Occipital lobe (tissue), 2 donors: ENCODE data around the gene HDAC5. TPM values are rescaled to one million over a fixed set of nuclear protein-coding genes. Genes with fewer than 3 reads are reported as not detected.
"Not testable (repeated sequence)": the region's sequence is repeated elsewhere in the genome, so short reads cannot be mapped to it uniquely, and the experiment has no call there.

Experiments
- DNase-seq: peaks from one replicate; lab custom pipeline; 2025; lab: John Stamatoyannopoulos, UW
- total RNA-seq: library from RNA; depleted of rRNA; stranded (reverse); fragments of >200 nt; gene quantifications from one replicate; pipeline ENCODE4 v1.2.3, GENCODE V29; 2014

Gene HDAC5
- 101 TPM for total RNA-seq

GRCh38 chr17:44123356-44124117 is at the start of gene HDAC5:
TSS of gene HDAC5 (minus strand) at chr17:44123641. CDS start at chr17:44117515, 6,126 bp downstream.
- DNase-seq, result peak; percentile 98

DNA sequence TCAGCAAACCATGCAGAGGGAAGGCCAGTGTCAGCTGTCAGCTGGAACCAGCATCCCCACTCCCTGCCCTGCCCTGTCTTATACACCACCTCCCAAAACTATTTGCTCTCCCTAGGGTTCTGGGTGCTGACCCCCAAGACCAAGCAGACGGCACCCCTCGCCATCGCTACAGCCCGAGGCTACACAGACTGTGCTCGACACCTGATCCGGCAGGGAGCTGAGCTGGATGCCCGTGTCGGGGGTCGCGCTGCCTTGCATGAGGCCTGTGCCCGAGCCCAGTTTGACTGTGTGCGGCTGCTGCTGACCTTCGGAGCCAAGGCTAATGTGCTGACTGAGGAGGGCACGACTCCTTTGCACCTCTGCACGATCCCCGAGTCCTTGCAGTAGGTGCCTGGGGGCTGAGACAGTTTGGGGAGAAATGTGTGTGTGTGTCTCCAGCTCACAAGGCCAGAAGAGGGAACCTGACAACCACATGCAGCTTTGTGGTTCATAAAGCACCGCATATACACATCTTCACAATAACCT is 48.6 kb upstream of the HDAC5 start:
- no peak for DNase-seq

DNA sequence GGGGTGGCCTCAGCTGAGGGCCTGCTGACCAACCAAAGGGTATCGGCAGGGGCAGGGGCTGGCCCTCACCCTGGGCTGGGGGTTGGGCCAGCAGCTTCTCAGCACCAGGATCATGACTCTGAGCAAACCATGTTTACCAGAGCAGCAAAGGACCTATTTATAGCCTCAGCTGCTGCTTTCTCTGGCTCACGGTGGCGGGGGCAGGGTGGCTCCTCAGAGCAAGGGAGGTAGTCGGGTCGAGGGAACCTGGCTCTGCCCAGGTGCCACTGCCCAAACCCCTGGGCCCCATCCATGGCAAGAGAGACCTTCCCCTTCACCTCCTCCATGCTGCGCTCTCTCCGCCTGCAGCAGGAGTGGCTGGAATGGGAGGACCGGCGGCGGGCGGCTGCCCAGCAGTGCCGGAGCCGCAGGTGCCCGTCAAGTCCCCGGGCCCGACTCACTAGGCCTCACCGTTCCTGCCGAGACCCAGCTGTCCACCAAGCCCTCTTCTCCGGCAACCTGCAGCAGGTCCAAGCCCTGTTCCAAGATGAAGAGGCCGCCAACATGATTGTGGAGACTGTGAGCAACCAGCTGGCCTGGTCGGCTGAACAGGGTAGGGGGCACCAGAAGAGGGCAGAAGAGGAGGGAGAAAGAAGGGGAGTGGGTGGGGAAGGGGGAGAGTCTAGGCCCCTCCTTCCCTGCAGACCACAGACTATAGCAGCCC is 47.2 kb upstream of the HDAC5 start, which contains the start of gene ASB16:
ASB16 (plus strand) TSS at position 206 of the 703 bp plus-strand sequence; CDS start at position 292, 86 bp downstream.
- DNase-seq, result no peak

DNA sequence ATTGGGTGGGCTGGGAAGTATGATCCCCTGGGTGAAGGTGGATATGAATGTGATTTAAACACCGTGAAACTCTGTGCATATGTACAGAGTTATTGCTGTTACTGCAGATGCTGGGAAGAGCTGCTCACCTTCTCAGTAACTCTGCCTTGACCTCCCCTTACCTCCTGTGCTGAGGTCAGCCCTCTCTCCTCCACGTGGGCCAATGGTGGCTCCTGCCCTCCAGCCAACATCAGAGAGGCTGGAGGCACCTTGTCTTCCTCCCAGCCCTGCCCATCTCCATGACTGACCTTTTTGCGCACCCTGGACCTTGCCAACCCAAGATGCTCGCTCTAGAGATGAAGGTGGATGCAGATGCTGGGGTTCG is 46.7 kb upstream of the HDAC5 start:
- DNase-seq, result no peak

DNA sequence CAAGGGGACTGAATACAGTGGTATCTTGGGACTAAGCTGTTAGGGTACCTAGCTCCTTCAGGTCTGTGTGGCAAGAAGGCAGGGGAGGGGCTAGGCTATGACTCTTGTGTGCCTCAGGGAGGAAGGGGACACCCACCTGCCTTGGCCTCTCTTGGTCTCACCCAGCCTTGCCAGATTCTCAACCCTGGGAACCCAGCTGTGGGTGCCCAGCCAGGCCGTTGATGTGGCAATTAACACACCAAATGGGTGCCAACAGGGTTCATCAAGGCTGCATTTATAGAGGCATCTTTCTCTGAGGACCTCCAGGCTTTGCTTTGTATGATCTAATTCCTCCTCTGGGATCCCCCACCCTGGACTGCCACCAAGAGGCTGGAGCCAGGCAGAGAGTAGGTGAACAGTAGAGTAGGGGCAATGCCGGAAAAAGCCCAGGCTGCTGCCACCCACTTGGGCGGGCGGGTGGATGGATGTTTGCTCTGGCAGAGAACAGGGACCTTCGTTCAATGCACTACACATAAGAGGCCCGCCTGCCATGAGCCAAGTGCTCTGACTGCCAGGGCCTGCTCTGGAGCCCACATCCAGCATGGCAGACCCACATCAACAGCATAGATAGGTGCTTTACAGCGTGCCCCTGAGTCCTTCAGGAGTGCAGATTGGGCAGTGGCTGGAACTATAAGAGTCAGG is 43.9 kb upstream of the HDAC5 start:
- DNase-seq, result no peak

GRCh38 chr17:44164476-44164875 is 41.0 kb upstream of the HDAC5 start:
- DNase-seq, result no peak

DNA sequence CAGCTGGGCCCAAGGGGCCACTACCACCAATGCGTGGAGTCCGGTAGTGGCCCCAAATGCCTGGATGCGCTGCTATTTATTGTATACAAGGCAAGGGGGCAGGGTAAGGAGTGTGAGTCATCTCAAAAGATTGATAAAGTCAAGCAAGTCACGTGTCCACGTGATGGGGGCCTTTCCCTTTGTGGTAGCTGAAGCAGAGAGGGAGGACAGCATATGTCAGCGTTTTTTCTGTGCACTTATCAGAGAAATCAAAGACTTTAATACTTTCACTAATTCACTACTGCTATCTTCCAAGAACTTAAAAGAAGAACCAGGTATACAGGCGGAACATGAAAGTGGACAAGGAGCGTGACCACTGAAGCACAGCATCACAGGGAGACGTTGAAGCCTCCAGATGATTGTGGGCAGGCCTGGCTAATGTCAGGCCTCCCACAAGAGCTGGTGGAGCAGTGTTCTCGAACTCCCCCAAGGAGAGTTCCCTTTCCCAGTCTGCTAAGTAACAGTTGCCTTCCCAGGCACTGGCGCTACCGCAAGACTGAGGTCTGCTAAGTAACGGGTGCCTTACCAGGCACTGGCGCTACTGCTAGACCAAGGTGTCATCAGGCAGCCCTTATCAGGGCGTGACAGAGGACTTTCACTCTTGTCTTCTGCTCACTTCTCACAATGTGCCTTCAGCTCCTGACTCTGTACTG is 36.2 kb upstream of the HDAC5 start:
- no peak for DNase-seq

- DNase-seq, result no peak
Measured at GRCh38 chr17:44155488-44155887, 32.0 kb upstream of the HDAC5 start.

DNA sequence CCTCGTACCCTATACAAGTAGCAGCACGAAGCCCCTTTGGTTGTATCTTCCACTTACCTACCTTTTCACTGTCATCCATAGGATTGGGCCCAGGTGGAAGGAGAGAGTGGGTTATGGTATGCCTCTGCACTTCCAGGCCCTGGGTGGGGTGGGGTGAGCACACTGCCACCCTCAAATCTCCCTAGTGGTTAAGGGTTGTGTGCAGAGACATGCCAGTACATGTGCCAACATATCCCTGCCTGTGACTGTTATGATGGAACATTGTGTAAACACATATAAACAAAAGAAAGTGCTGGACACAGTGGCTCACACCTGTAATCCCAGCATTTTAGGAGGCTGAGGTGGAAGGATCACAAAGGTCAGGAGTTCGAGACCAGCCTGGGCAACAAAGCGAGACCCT is 29.4 kb upstream of the HDAC5 start:
- no peak for DNase-seq

GRCh38 chr17:44149750-44150329 is 26.4 kb upstream of the HDAC5 start:
- no peak for DNase-seq

- DNase-seq, result not testable (repeated sequence)
Measured at GRCh38 chr17:44149066-44149465, 25.6 kb upstream of the HDAC5 start.

GRCh38 chr17:44147812-44148211 is 24.4 kb upstream of the HDAC5 start:
- no peak for DNase-seq

- DNase-seq, result no peak
Measured at GRCh38 chr17:44146375-44147346, 23.2 kb upstream of the HDAC5 start.

GRCh38 chr17:44144966-44145739 is 21.7 kb upstream of the HDAC5 start:
- DNase-seq, result no peak

DNA sequence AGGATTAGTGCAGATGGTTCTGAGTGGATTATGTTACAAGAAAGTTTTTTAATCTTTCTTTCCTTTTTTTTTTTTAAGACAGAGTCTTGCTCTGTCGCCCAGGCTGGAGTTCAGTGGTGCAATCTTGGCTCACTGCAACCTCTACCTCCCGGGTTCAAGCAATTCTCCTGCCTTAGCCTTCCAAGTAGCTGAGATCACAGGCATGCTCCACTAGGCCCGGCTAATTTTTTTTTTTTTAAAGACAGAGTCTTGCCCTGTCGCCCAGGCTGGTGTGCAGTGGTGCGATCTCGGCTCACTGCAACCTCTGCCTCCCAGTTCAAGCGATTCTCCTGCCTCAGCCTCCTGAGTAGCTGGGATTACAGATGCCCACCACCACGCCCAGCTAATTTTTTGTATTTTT is 20.5 kb upstream of the HDAC5 start:
- DNase-seq, result not testable (repeated sequence)

DNA sequence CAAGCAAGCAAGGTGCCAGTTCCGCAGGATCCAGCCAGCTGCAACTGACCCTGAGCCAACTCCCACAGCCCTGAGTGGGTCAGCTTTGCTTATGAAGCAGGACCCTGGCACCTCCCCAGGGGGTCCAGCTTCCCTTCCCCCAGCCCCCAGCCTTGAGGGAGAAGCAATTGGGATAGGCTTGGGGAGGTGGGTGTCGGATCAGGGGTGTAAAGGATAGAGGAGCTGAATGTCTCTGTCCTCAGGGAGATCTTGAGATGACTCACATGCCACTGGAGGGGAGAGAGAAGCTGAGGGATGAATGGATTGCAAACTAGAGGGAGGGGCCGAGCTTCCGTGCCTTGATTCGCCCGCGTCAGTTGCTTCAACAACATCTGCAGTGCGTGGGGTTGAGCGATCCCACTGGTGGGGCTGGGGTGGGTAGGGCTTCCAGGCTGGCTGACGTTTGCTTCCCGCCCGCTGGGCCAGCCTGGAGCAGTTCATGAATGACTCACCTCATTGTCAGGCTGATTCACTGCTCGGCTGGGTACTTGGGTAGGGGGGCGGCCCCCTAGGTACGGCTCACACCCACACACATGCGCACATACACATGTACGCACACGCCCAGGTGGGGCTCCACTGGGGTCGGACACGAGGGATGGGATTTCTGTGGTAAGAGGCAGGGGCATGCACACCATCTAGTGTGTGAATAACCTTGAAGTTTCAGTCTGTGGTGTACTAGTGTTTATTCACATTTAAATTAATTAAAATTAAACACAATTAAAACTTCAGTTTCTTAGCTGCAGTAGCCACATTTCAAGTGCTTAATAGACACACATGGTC is 14.7 kb upstream of the HDAC5 start:
- DNase-seq, result peak; percentile 89

DNA sequence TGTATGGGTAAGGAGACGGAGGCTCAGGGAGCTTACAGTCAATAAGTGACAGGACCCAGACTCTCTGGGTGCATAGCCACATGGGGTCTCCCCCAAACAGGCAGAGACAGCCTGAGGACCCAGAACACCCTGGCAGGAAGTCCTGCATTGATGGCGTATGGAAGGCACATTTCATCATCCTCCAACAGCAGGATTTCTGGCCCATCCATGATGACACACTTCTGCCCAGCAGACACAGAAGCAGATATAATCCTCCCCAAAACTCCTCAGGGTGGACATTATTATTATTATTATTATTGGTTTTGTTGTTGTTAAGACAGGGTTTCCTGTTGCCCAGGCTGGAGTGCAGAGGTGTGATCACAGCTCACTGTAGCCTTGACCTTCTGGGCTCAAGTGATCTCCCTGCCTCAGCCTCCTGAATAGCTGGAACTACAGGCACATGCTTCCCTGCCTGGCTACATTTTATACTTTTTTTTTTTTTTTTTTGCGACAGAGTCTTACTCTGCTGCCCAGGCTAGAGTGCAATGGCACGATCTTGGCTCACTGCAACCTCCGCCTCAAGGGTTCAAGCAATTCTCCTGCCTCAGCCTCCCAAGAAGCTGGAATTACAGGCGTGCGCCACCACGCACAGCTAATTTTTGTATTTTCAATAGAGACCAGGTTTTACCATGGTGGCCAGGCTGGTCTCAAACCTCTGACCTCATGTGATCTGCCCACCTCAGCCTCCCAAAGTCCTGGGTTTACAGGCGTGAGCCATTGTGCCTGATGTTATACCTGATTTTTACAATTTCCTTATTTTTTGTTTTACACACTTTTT is 11.5 kb upstream of the HDAC5 start:
- DNase-seq, result no peak
